ENCODE measurements around the gene ITGB3BP.
"Not testable (repeated sequence)": the region's sequence is repeated elsewhere in the genome, so short reads cannot be mapped to it uniquely, and the experiment has no call there.

DNA sequence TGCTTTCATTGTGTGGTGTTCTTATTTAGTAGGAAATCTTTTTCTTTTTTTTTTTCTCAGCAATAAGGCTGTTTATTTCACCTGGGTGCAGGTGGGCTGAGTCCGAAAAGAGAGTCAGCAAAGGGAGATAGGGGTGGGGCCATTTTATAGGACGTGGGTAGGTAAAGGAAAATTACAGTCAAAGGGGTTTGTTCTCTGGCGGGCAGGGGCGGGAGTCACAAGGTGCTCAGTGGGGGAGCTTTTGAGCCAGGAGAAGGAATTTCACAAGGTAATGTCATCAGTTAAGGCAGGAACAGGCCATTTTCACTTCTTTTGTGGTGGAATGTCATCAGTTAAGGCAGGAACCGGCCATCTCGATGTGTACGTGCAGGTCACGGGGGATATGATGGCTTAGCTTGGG lies 49.7 kb upstream of the ITGB3BP start:
- TF ChIP-seq, protein P1, sequence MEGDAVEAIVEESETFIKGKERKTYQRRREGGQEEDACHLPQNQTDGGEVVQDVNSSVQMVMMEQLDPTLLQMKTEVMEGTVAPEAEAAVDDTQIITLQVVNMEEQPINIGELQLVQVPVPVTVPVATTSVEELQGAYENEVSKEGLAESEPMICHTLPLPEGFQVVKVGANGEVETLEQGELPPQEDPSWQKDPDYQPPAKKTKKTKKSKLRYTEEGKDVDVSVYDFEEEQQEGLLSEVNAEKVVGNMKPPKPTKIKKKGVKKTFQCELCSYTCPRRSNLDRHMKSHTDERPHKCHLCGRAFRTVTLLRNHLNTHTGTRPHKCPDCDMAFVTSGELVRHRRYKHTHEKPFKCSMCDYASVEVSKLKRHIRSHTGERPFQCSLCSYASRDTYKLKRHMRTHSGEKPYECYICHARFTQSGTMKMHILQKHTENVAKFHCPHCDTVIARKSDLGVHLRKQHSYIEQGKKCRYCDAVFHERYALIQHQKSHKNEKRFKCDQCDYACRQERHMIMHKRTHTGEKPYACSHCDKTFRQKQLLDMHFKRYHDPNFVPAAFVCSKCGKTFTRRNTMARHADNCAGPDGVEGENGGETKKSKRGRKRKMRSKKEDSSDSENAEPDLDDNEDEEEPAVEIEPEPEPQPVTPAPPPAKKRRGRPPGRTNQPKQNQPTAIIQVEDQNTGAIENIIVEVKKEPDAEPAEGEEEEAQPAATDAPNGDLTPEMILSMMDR (tag by site-specific recombination; IDR thresholded peaks at IDR 0.05), result not testable (repeated sequence)
- TF ChIP-seq, protein P2, sequence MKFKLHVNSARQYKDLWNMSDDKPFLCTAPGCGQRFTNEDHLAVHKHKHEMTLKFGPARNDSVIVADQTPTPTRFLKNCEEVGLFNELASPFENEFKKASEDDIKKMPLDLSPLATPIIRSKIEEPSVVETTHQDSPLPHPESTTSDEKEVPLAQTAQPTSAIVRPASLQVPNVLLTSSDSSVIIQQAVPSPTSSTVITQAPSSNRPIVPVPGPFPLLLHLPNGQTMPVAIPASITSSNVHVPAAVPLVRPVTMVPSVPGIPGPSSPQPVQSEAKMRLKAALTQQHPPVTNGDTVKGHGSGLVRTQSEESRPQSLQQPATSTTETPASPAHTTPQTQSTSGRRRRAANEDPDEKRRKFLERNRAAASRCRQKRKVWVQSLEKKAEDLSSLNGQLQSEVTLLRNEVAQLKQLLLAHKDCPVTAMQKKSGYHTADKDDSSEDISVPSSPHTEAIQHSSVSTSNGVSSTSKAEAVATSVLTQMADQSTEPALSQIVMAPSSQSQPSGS (tag by site-specific recombination; IDR thresholded peaks at IDR 0.05; ENCODE audit: low read depth), result not testable (repeated sequence)

Measured in HEK293 (cell line).